ENCODE results near the gene TRAF3IP1.

Gene TRAF3IP1

DNA sequence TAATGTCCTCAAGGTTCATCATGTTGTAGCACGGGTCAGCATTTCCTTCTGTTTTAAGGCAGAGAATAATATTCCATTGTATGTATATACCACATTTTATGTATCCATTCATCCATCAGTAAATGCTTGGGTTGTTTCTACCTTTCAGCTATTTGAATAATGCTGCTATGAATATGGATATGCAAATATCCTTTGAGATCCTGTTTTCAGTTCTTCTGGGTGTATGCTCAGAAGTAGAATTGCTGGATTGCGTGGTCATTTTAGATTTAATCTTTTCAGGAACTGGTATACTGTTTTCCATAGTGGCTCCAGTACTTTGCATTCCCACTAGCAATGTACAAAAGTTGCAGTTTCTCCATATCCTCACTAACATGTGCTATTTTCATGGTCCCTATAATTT, 93.0 kb downstream of the TRAF3IP1 start:
- DNase-seq = no peak

GRCh38 chr2:238415036-238415764, 94.9 kb downstream of the TRAF3IP1 start:
- DNase-seq = peak; percentile 16

- DNase-seq = no peak
These were observed 95.6 kb downstream of the TRAF3IP1 start for GRCh38 chr2:238415893-238416292.

GRCh38 chr2:238418196-238418998, 98.1 kb downstream of the TRAF3IP1 start:
- DNase-seq = no peak

GRCh38 chr2:238418999-238419546, 98.8 kb downstream of the TRAF3IP1 start:
- no peak for DNase-seq

DNA sequence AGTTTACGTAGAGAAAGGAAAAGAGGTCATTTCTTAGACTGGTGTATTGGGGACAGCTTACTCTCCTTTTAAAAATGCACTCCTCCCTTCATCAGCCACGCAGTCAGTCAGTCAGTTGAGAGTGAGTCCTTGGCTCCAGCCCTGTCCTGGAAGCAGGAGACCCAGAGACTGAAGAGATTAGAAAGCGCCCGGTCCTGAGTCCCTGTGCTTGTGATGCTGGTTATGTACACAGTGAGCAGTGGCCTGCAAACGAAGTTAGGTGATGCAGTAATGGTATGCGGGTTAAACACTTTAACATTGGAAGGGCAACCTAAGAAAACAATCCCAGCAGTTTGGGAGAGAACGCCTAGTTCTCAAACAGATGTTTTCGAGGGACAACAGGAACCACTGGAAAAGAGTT, 100.1 kb downstream of the TRAF3IP1 start:
- DNase-seq = no peak

- no peak for DNase-seq
These were observed 100.8 kb downstream of the TRAF3IP1 start for GRCh38 chr2:238420878-238421694.

- no peak for DNase-seq
These were observed 101.3 kb downstream of the TRAF3IP1 start for GRCh38 chr2:238421695-238422035.

DNA sequence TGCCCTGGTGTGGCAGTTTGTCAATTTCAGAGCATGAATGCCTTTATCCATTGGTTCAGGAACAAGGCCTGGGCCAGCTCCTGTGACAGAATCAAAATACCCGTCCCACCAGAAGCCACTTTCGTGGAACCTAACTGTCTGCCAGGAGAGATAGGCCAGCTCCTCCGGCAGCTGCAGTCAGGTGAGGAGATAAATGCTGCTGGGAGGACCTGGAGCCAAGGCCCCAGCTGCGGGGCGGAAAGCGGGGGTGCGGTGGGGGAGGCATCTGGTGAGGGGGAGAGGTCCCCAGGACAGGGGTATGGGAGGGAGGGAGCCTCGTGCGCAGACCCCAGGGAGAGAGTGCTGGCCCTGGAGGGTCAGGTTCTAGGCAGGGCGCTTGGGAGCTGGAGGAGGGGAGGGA, 102.0 kb downstream of the TRAF3IP1 start:
- no peak for DNase-seq

DNA sequence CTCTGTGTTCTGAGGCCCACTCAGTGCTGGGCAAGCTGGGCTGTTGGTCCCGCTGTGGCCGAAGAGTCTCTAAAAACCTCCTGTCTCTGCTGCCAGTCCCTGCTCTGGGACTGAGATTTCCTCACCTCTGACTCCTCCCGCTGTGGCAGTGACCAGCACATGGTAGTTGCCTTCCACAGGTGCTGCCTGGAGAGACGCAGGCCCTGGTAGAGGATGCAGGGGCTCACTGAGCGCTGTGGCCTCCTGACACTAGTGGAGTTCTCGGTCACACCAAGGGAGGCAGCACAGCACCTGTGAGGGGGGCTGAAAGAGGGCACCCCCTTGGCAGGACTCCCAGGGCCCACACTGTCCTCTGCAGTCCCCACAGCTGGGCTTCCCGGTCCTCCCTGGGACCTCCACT, 102.6 kb downstream of the TRAF3IP1 start:
- DNase-seq = no peak

DNA sequence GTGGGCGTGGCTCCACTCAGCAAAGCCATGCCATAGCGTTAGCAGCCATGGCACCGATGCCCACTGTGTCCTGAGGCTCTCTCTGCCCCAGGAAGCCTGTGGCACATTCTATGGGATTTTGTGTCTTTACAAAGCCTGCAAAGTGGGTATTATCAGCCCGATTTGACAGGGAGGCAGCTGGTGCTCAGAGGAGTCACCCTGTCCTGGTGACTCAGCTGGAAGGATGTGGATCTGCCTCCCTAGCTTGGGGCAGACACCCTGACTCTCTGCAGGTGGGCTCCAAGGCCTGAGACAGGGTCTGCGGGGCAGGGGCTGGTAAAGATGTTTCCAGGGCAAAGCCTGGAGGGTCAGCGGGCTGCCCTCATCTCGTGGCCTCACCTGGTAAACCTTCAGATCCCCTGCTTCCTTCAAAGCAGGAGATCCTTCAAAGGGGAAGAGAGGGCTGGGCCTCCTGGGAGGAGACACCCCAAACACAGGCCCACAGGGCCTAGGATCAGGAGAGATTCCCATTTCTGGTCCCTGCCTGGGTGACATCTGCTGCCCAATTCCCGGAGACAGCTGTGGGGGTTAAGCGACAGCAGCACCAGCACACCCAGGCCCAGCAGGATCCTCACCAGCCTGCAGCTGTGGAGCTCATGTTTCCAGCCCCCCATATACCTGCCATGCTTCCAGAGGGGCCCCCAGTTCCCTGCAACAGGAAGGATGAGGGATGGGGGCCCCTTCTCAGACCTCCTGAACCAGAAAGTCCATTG, 103.4 kb downstream of the TRAF3IP1 start:
- DNase-seq = no peak

DNA sequence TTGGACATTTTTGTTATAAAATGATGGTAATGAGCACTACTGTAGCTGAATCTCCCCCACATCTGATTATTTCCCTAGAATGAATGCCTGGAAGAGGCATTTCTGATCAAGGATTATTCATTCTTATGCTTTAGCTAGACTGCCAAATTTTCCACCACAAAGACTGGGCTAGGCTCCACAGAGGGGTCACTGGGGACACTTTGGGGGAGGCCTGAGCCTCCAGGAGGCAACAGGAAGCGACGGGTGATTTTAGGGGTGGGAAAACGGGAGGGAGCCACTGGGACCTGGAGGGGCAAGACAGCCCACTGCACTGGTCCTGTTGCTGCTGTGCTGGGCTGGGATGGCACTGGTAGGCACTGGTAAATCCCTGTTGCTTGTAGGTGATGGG, 104.0 kb downstream of the TRAF3IP1 start:
- DNase-seq = no peak

DNA sequence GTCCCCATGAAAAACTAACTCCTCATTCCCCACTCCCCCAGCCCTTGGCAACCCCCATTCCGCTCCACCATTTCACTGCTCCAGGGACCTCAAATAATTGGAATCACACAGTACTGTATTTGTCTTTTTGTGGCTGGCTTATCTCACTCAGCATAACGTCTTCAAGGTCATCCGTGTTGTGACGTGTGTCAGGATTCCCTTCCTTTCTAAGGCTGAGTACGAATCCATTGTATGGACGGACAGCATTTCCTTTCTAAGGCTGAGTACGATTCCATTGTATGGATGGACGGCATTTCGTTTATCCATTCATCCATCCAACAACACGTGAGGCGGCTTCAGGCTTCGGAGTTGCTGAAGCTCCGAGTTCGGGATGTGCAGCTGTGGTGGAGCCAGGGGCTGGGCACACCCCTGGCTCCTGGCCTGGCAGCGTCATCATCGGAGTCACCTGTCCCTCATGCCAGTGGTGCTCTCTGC, 105.2 kb downstream of the TRAF3IP1 start:
- no peak for DNase-seq

- no peak for DNase-seq
These were observed 105.8 kb downstream of the TRAF3IP1 start for GRCh38 chr2:238425979-238426567.

- peak; percentile 89 for DNase-seq
These were observed 106.5 kb downstream of the TRAF3IP1 start, which contains the start of gene ASB1 for GRCh38 chr2:238426568-238427434. ASB1 (plus strand) TSS chr2:238426927; CDS start chr2:238427071, 144 bp downstream.

- peak; percentile 11 for DNase-seq
These were observed 107.3 kb downstream of the TRAF3IP1 start for GRCh38 chr2:238427435-238428162.

DNA sequence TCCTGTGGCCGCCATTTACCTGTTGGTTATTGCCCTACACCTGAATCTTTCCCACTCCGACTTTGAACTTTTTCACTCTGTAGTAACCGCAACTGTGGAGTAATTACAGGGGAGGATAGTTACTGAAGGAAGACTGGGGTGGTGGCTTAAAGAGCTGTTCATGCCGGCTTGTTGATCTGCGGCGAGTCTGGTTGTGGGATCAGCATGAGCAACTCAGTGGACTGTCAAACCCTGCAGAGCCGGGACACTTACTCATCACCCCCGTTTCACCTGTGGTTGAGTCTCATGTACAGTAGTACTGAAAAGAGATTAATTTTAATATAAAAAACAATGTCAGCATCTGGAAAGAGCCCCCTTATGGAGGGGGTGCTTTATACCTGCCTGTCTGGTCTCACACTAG, 108.5 kb downstream of the TRAF3IP1 start:
- DNase-seq = no peak

- DNase-seq = no peak
These were observed 110.5 kb downstream of the TRAF3IP1 start for GRCh38 chr2:238430781-238431180.

GRCh38 chr2:238431456-238431855, 111.1 kb downstream of the TRAF3IP1 start:
- no peak for DNase-seq

GRCh38 chr2:238433300-238433915, 113.1 kb downstream of the TRAF3IP1 start:
- DNase-seq = no peak
